Adrenal gland (tissue), 5 donors: ENCODE data around the gene TCERG1L.

Experiments used
- POLR2A ChIP-seq, 2 donors: fragments of 450-650 bp; IDR thresholded peaks; one replicate each; pipeline ENCODE4 v1.6.1; 2017; ENCODE audit warnings: antibody characterized with exemption in 2 of 2, mild to moderate bottlenecking in 2 of 2, moderate library complexity in 1 of 2
- TF ChIP-seq, protein P1 (sequence below), 6 experiments: fragments of 450-650 bp in 4 of 6; fragments of 200-600 bp in 2 of 6; sonication (generic) in 1 of 6; IDR thresholded peaks; 1 replicate in 5 of 6; 2 replicates in 1 of 6; pipeline versions ENCODE4 v1.5.1 to v1.8.0; 2016 to 2021; ENCODE audit warnings: antibody characterized with exemption in 6 of 6, mild to moderate bottlenecking in 2 of 6, moderate library complexity in 1 of 6
- donor health status: DM: no; HTN: no; CAD: no.

DNA sequence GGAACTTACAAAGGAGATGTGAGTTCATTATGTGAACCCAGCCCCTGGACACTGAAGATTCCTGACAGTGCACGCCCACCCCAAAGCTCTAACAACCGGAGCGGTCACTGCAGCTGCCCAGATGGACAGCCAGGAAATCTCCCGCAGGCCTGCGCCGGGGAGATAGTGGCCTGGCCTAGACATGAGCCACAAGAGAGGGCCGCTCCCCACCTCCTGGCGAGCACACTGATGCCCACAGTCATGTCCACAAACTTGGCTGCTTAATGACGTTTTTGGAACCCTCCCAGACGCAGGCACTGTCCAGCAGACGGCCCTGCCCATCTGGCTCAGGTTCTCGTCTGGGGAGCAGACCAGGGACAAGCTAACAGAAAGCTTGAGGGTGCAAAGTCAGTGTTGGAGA is 34.2 kb downstream of the TCERG1L start:
- TF ChIP-seq, protein P1, sequence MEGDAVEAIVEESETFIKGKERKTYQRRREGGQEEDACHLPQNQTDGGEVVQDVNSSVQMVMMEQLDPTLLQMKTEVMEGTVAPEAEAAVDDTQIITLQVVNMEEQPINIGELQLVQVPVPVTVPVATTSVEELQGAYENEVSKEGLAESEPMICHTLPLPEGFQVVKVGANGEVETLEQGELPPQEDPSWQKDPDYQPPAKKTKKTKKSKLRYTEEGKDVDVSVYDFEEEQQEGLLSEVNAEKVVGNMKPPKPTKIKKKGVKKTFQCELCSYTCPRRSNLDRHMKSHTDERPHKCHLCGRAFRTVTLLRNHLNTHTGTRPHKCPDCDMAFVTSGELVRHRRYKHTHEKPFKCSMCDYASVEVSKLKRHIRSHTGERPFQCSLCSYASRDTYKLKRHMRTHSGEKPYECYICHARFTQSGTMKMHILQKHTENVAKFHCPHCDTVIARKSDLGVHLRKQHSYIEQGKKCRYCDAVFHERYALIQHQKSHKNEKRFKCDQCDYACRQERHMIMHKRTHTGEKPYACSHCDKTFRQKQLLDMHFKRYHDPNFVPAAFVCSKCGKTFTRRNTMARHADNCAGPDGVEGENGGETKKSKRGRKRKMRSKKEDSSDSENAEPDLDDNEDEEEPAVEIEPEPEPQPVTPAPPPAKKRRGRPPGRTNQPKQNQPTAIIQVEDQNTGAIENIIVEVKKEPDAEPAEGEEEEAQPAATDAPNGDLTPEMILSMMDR (IDR thresholded peaks at IDR 0.05), result no peak
- TF ChIP-seq POLR2A (IDR thresholded peaks at IDR 0.05), result no peak
